GM10266 (cell line): Measurements from ENCODE around the gene IFNG.
A peak's percentile ranks its signal among the peaks of the same experiment; 100 is the strongest.
"Not testable (repeated sequence)": the region's sequence is repeated elsewhere in the genome, so short reads cannot be mapped to it uniquely, and the experiment has no call there.

ENCODE experiments used
- DNase-seq: peaks from one replicate; pipeline ENCODE4 v3.0.0; 2012; ENCODE audit errors: extremely low spot score
- TF ChIP-seq, protein P1 (sequence below): IDR thresholded peaks from 2 replicates; pipeline ENCODE4 v1.5.1; 2012; ENCODE audit warnings: mild to moderate bottlenecking, low read depth; ENCODE audit not compliant: control insufficient read depth, insufficient read depth; ENCODE audit errors: missing control alignments

The IFNG gene

GRCh38 chr12:68176257-68176656 lies 16.7 kb upstream of the IFNG start:
- TF ChIP-seq, protein P1, sequence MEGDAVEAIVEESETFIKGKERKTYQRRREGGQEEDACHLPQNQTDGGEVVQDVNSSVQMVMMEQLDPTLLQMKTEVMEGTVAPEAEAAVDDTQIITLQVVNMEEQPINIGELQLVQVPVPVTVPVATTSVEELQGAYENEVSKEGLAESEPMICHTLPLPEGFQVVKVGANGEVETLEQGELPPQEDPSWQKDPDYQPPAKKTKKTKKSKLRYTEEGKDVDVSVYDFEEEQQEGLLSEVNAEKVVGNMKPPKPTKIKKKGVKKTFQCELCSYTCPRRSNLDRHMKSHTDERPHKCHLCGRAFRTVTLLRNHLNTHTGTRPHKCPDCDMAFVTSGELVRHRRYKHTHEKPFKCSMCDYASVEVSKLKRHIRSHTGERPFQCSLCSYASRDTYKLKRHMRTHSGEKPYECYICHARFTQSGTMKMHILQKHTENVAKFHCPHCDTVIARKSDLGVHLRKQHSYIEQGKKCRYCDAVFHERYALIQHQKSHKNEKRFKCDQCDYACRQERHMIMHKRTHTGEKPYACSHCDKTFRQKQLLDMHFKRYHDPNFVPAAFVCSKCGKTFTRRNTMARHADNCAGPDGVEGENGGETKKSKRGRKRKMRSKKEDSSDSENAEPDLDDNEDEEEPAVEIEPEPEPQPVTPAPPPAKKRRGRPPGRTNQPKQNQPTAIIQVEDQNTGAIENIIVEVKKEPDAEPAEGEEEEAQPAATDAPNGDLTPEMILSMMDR, result no peak
- DNase-seq, result no peak

DNA sequence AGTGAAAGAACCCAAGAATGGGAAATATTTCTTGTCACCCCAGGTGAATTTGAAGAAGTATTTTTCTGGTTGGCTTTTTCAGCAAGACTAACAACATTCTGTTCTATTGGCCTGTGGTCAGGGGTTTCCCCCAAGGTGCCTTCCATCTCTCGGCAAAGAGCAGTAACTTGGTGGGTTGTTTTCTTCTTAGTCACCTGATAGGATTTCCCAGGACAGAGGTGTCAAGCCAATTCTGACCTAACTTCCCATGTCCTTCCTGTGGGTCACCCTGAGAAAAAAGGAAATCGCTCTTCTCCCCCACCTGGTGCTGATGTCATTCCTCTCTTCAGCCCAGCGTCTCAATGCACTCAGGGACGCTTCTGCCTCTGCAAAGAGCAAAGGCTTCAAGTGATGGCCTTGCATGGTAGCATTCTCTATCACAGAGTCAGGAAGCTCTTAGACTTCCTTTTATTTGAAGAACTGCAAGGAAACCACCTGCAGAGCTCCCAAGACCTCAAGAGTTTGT lies 16.1 kb upstream of the IFNG start:
- peak; percentile 63 for DNase-seq
- TF ChIP-seq, protein P1, result no peak

- DNase-seq, result not testable (repeated sequence)
These were observed 15.2 kb upstream of the IFNG start for GRCh38 chr12:68174761-68175160.

- DNase-seq, result no peak
- TF ChIP-seq, protein P1, result no peak
These were observed 14.3 kb upstream of the IFNG start for GRCh38 chr12:68173792-68174191.

- DNase-seq, result no peak
- TF ChIP-seq, protein P1, result no peak
These were observed 11.2 kb upstream of the IFNG start for GRCh38 chr12:68170726-68171125.

- TF ChIP-seq, protein P1, result no peak
- no peak for DNase-seq
These were observed 9.8 kb upstream of the IFNG start for GRCh38 chr12:68169213-68169889.

DNA sequence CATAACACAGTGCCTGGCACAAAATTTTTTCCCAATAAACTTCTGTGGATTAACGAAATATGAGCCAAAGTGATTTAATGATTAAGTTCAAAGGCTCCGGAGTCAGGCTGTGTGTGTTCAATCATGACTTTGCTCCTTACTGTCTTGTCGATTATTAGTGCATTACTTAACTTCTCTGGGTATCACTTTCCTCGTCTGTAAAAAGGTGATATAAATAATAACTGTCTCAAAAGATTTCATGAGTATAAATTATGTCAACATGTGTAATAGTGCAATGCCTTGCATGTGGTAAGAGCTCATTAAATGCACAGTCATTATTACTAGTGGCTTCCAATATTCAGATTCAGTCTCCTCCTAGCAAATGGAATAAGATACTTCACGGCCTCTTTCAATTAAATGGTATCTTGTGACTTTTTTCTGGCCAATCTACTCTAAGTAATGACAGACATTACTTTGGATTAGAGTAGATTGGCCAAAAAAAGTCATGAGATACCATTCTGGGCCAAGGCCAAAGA lies 6.8 kb upstream of the IFNG start:
- no peak for DNase-seq
- TF ChIP-seq, protein P1, result no peak
